HG03571 (cell line): ENCODE data around the gene PPIL6.
A peak's percentile ranks its signal among the peaks of the same experiment; 100 is the strongest.
"Not testable (repeated sequence)": the region's sequence is repeated elsewhere in the genome, so short reads cannot be mapped to it uniquely, and the experiment has no call there.

Source experiments
- ATAC-seq: cut with Tn5 transposase; IDR thresholded peaks from one replicate; pipeline ENCODE4 v1.9.1; 2021; ENCODE audit not compliant: unreplicated experiment

The PPIL6 gene

DNA sequence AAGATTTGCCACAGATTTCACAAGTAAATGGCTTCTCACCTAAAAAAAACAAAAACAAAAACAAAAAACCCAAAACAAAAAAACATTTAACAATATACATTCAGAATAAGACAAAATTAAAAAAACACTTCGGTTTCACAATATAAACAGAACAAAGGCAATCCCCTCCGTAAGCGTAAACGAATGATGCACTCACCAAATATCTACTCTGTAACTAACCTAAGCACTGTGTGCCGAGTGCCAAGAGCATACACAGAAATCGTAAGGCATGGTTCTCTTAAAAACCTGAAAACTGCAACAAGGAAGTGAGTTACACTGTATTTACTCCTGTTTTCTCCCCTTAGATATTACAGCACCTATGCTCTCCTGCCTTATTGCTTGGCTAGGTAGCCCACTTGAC is 27.3 kb upstream of the PPIL6 start:
- no peak for ATAC-seq

DNA sequence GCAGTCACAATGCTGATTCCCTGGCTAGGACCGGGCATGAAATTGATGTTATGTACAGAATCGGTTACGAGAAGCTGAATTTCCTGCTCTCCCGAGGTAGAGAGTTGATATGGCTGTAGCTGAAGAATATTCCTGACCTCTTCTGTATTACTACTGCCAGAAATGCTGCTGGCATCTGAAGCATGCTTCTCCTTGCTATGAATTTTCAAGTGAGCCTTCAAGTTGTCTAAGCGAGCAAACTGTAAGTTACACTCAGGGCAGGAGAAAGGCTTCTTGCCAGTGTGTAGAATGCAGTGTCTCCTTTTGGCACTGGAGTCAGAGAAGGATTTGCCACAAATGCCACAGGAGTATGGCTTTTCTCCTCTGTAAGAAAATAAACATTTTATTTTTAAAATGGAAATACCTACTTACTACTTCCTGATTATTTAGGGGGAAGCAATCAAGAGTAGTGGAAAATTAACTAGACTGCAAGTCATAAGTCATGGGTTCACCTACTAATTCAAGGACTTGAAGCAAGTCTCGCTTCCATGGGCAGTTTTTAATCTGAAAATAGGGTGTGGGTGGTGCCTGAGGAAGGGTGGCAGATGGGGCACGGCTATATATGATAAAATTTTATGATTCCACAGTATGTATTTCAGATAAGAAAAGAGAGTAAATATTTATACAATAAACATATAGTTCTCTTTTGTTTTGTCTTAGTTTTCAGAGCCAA is 25.9 kb upstream of the PPIL6 start:
- no peak for ATAC-seq

DNA sequence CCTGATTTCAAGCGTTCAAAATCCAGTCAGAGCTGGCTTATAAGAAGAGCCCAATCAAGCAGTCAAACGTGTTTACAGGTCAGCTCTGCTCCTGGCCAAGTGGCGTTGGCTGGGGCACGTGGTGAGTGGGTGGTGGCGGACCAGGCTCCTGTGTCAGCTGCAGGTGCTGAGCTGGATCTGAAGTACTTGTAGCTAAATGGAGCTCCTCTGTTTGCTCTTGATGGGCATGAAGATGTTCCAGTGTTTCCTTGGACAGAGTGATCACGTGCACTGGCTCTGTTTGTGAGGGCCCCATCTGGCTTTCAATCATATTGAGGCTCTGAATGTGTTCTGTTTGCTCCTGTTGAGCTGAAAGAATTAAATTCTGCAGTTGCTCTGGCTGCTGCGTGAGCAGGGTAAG is 25.3 kb upstream of the PPIL6 start:
- ATAC-seq: no peak

DNA sequence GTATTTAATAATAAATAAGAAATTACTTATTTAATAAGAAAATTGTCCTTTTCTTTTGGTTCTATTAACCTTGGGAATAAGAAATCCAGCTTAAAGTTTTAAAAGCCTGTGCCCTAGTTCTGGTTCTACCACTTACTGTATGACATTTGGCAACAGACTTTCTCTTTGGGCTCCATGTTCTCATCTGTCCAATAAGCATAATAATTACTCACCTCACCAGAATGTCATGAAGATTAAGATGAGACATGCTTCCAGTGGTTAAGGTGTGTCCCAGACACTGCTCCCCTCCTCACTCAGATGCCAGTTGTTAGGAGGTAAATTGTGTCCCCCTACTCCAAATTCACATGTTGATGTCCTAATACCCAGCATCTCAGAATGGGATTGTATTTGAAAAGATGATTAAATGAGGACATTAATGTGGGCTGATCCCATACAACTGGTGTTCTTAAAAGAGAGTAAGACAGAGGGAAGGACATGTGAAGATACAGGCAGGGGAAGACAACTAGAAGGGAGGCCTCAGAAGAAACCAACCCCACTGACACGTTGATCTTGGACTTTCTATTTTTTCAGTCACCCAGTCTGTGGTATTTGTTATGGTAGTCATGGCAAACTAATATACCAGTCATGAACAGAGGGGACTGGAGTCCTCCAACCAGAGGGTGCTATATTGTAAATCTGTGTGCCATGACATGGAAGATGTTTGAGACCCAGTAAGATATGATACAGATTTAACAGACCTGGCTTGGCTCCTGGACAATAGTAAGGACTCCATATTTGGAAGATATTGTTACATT is 21.5 kb upstream of the PPIL6 start:
- ATAC-seq: no peak

DNA sequence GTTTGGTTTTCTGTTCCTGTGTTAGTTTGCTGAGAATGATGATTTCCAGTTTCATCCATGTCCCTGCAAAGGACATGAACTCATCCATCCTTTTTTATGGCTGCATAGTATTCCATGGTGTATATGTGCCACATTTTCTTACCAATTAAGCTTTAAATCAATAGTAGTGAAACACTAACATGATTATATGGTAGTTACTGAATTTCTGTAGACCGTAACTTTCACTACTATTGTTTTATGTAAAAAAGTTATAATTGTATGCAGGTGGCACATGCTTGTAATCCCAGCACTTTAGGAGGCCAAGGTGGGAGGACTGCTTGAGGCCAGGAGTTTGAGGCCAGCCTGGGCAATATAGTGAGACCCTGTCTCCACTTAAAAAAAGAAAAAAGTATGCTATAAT is 20.8 kb upstream of the PPIL6 start:
- not testable (repeated sequence) for ATAC-seq

DNA sequence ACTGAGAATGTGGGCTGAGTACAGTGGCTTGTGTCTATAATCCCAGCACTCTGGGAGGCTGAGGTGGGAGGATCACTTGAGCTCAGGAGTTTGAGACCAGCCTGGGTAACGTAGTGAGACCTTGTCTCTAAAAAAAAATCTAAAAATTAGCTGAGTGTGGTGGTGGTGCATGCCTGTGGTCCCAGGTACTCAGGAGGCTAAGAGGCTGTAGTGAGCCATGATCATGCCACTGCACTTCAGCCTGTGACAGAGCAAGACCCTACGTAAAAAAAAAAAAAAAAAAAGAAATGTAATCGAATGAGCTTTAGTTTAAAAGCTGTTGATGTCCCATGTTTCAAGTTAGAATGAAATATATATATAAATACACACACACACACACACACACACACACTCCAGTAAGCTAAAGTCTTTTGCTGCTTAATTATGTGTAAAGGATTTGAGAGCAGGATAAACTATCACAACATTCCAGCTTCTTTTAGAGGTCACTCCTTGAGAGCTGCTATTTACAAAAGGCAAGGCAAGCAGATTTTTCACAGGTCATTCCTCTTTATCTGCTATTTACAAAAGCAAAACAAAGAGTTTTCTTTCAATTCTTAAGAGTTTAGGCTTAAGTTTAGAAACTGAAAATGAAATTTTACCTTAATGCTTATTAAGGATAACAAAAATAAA is 19.9 kb upstream of the PPIL6 start:
- ATAC-seq: no peak

DNA sequence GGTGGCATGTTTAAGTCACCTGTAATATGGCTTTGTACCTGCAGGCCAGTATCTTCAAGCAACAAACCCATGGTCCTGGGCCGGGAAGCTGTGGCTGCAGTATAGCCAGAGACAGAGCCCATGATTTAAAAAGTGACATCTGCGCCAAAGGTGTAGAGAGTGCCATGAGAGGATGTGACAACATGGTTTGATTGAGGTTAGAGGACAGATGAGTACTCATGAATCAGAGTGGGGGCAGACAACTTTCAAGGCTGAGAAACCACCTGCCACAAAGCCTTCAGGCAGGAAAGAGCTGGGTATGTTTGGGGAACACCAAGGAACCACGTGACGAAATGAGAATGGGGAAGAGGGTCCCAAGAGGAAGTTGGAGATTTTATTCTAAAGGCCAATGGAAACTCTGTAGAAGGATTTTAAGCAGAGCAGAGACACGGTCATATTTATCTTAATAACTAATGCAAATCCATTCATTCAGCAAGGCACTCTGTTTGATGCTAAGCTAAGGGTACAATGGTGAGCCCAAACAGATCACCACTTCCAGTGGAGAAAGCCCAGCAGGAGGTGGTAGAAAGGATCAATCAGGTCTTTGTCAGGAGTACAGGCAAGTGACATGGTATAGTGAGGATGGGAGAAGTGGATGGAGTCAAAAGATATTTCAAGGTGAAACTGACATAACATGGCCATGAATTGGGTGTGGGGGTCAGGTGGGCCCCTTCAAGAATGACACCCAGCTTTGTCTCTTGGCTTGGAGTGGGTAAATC is 18.5 kb upstream of the PPIL6 start:
- no peak for ATAC-seq

DNA sequence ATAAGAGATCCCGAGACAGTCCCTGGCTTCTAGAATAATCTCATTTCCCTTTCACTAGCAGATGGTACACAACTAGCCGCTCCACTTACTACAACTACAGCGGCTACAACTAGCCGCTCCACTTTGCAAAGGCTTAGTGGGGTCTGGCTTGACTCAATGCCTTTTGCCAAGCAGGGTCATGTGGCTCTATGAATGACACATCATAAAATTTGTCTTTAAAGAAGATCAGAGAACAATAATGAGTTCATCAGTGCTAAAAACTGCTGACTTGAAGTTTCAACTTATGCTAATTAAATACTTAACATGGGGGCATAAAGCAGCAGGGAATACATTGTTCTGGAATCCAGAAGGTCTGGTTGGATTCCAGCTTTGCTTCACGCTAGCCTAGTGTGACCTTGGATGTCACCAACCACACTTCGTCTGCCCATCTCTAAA is 17.2 kb upstream of the PPIL6 start:
- no peak for ATAC-seq

DNA sequence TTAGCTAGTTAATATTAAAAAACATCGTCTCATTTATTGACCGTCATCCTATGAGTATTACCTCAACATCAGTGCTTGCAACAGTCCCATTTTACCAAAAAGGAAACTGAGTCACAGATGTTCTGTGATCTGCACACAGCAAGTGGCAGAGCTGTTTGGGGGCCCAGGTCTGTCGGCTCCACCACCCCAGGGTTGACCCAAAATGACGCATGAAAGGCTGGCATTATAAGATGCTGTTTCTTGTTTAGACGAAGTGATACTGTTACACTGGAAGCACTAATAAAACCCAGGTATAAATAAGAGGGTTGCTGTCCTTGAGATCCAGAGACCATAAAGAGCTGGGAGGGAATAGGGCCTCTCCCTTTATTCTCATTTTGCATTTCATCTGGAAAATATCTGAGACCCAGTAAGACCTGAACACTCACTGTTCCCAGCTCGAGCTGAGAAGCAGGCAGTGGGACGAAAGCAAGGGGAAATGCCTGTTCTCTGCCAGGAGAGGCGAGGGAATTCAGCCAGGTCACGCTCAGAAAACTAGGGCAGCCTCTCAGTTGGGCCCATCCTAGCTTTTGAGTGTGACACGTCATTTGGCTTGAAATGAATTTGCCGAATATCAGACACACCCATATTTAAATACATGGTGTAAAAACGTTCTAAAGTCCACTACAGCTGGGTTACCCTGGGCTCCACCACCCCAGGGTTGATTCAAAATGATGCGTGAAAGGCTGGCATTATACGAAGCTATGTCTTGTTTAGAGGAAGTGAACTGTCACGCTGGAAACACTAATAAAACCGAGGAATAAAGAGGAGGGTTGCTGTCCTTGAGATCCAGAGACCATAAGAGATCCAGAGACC is 16.5 kb upstream of the PPIL6 start:
- ATAC-seq: no peak

DNA sequence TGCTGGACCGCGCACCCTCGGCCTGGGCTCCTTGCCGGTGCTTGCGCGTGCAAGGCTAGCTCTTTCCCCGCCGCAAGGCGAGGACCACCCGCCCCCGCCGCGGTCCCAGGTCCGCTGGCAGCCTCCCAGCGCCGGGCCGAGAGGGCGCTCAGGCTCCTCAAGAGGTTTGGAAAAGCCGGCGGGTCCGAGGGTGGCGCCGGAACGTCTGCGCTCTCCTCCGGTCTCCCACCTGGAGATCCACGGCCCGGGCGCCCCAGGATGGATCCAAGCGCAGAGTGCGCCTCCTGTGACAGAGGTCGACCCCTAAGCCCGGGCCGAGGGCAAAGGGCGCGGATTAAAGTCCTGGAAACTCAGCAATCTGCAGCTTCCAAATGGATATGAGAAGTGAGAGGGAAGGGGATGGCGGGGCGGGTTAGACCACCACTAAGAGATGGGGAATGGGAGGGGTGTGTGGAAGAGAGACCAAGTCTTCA is 15.7 kb upstream of the PPIL6 start:
- no peak for ATAC-seq

DNA sequence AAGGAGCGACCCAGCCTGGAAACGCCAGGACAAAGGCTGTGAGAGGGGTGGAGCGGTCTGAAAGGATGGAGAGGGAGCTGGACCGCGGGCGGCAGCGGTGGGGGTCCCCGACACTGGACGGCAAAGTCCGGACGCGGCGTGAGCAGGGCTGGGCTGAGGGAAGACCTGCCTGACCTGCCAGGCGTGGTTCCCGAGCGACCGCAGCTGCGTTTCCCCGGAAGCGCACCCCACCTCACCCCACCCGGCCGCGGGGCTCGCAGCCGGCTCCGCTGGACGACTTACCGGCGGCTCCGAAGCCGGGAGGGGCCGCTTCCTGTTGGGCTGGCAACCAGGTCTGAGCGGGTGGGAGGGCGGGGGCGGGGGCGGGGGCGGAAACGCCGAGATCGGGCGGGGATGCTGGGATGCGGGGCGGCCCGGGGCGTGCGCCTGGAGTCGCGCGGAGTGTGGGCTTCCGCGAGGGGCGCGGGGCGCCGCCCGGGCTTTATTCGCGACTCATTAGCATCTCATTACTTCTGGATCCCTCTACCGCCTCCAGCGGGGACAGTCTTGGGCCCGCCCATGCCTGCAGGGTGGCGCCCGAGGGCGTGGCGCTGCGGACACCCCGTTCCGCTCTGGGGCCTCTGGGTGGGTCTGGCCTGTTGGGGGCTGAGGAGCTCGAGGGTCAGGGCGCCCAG is 15.1 kb upstream of the PPIL6 start, which contains the start of gene MICAL1:
MICAL1 (minus strand) TSS at position 336 of the 674 bp plus-strand sequence. CDS start 1,576 bp downstream, outside the sequence.
- peak; percentile 54 for ATAC-seq

DNA sequence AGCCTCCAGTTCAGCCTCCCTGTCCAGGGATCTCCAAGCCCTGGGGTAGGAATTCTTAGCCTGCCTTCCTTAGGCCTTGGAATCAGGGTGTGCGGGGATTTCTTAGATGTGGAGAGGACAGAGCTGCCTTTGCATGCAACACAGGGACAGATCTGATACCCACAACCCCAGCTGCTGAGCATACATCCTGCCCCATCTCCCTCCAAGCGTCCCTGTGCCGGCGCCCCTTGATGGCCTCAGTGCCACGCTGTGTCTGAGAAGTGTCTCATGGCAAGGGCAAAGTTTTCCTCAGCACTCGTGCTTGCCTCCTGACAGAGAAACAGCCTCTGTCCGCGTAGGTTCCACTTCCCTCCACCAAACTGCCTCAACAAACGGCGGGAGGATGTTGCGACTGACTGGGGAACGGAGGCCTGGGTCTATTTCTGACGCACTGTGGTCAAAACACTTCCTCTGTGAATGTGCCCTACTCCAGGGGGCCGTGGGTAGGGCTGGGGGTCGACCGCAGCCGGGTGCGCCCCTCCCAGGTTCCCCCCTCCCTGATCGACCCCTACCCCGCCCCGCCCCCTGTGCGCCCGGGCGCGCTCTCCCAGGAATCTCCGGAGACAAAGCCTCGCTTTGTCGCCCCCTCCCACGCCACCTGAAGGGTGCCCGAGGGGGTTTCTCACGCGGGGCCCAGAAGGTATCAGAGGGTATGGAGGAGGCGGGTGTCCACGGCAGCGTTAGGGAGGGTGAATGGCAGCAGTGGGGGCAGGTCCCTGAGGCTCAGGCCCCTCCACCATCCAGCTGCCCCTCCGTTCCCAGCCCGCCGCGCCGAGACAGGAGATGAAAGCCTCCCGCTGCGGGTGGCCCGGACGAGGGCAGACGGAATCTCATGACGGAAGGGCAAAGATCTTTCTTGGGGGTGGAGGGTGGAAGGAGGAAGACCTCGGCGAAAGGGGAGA is 14.3 kb upstream of the PPIL6 start:
- peak; percentile 21 for ATAC-seq

DNA sequence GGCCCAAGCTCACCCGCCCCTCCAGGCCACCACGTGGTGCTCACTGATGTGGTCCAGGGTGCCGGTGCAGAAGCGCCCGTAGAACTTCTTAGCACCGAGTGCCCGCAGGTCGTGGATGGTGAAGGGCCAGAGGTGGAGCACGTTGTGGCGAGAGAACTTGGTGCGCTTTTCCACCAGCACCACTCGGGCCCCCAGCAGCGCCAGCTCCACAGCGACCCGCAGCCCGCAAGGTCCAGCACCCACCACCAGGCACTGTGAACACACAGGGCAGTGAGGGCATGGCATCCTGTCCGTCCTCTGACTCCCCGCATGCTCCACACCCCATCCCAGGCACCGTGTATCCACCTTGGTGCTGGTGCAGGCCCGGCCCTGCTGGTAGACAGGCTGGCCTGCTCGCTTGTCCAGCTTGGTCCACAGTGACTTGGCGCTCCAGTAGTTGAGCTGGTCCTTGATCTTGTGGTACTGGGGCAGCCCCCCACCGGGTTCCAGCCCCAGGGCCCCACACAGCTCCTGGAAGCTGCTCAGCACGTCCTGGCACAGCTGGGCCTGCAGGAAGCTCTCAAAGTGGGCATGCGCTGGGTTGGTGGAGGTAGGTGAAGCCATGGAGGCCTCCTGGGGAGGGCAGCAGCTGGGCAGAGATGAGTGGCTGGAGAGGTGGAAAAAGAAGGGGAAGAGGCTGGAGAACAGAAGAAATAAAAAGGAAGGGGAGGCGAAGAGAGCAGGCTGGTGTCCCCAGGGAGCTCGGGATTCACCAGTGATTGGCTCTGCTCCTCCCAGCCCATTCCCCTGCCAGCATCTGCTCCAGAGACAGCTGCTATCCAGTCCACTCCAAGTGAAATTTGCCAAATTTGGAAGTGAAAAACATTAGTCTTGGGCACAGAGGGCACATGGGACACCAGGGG is 13.4 kb upstream of the PPIL6 start:
- ATAC-seq: no peak

DNA sequence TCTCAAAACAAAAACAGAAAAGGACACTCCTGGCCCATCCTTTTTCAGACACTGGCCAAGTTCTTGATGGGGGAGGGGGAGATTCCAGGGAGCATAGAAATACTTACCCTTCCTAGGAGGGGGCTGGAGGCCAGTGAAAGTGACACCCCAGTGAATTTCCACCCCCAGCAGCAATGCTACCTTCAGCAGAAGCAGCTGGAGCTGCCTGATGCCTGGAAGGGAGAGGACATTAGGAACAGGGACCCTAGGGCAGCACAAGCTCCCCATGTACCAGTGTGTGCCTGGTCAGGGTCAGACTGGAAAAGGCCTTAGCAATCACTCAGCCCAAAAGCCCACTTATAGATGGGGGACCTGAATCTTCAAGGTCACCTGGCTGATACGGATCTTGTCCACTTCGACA is 12.7 kb upstream of the PPIL6 start:
- ATAC-seq: no peak

DNA sequence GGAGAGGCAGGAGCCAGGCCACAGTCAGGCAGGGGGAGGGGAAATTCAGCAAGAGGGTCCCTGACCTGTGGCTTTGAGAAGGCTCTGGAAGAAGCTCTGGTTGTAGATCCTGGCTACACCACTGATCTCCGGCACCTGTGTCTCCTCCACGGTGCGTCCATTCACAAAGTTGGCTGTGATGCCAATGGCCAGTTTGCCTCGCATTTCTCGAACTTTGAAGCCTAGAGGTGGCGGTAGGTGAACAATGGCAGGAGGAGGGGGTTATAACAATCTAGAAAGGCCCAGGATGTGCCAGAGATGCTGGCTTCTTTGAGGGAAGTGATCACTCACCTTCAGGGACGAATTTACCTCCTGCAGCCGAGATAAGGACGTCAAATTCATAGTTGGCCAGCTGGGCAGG is 11.8 kb upstream of the PPIL6 start:
- no peak for ATAC-seq

DNA sequence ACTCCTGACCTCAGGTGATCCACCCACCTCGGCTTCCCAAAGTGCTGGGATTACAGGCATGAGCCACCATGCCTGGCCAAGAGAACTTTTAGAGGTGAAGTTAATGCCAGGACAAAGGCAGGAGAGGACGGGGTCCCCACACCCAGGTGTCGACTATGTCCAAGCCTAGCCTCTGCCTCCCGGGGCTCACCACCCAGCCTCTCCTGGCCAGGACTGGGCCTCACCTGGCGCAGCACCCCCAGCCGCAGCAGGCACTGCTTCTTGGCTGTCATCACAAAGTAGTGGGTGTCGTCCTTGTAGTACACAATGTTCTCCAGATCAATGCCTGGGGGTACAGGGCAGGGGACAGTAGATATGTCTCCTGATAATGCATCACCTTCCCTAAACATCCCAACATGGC is 10.9 kb upstream of the PPIL6 start:
- no peak for ATAC-seq

DNA sequence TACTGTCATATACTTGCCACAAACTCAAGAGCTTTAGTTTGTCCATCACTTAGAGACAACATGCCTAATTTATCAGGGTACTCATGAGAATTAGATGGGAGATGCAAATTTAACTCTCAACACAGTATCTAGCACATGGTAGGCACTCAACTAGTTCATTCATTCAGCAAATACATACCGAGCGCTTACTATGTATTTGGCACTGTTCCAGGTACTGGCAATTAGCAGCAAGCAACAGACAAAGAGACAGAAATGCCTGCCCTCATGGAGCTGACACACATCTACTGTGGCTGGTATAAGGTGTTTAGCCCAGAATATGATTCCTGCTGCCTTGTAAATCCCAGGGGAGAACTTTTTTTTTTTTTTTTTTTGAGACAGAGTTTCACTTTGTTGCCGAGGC is 10.4 kb upstream of the PPIL6 start:
- no peak for ATAC-seq
